ENCODE measurements around the gene LIME1. TPM values are rescaled to one million over a fixed set of nuclear protein-coding genes. Genes with fewer than 3 reads are reported as not detected.

The LIME1 gene
- total and polyA plus RNA-seq, 9 of the 15 experiments (the other 6 are each of a cell fraction or from before 2014, with no cell fraction given), result 0.11 to 17.1 (median 2.8) TPM; not detected in 2

DNA sequence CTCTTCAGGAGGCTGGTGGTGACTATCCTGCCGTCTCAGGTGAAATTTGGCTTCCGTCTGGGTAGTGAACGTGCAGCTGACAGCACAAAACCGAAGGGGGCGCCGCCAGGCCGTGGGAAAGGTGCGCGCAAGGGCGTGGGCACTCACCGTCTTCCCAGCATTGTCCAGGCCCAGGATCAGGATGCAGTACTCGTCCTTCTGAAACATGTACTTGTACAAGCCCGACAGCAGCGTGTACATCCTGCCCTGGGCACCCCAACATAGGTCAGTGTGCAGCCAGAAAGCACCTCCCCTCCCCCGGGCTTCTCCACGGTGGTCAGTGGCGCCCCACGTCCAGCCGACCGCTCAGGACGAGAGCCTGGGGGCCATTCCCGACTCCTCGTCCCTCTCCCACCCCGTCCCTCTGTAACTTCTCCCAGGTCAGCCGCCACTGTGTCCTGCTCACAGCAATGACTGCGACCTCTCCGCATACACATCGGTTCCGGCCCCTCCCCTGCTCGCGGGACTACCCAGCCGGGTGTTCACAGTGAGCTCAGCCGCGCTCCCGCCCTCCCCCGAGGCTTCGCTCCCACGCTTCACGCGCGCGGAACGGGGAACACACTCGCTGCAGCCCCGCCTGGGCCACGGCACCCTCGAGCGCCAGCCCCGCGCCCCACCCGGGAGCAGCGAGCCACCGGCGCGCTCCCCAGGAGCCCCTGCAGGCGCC lies 29.5 kb upstream of the LIME1 start (continued):
- TF ChIP-seq, protein P1, sequence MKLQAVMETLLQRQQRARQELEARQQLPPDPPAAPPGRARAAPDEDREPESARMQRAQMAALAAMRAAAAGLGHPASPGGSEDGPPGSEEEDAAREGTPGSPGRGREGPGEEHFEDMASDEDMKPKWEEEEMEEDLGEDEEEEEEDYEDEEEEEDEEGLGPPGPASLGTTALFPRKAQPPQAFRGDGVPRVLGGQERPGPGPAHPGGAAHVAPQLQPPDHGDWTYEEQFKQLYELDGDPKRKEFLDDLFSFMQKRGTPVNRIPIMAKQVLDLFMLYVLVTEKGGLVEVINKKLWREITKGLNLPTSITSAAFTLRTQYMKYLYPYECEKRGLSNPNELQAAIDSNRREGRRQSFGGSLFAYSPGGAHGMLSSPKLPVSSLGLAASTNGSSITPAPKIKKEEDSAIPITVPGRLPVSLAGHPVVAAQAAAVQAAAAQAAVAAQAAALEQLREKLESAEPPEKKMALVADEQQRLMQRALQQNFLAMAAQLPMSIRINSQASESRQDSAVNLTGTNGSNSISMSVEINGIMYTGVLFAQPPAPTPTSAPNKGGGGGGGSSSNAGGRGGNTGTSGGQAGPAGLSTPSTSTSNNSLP (IDR thresholded peaks at IDR 0.05; ENCODE audit: borderline replicate concordance, low read depth, low read length), result no peak
- TF ChIP-seq BACH1 (tag; IDR thresholded peaks at IDR 0.05) (no peak), ZNF232 (CRISPR knock-in tag; IDR thresholded peaks at IDR 0.05) (no peak), ZNF24 (IDR thresholded peaks at IDR 0.05) (no peak), POLR2A (conservative IDR thresholded peaks at IDR 0.05) (no peak), IFI16 (CRISPR knock-in tag; IDR thresholded peaks at IDR 0.05) (no peak), POLR2G (IDR thresholded peaks at IDR 0.05; ENCODE audit: low read depth, low read length) (no peak), MCM2 (IDR thresholded peaks at IDR 0.05; ENCODE audit: low read depth) (no peak), JUND (IDR thresholded peaks at IDR 0.05; ENCODE audit: borderline replicate concordance, low read depth, low read length) (peak; percentile 25; the same call in 1 of the 2 replicates), JUND (tag; IDR thresholded peaks at IDR 0.05; ENCODE audit: borderline replicate concordance, low read depth, low read length) (no peak; the same call in 2 of the 3 replicates), NFE2 (IDR thresholded peaks at IDR 0.05; ENCODE audit: low read depth) (no peak), TAF1 (IDR thresholded peaks at IDR 0.05; ENCODE audit: control insufficient read depth, extremely low read depth, insufficient read depth, low read length, severe bottlenecking) (peak; percentile 55), ARID1B (IDR thresholded peaks at IDR 0.05) (peak; percentile 40; the same call in 1 of the 2 replicates), GABPB1 (CRISPR knock-in tag; IDR thresholded peaks at IDR 0.05) (no peak), PHF21A (IDR thresholded peaks at IDR 0.05; ENCODE audit: borderline replicate concordance, low read depth) (no peak), ZNF507 (tag; conservative IDR thresholded peaks at IDR 0.05) (no peak), RAD51 (IDR thresholded peaks at IDR 0.05; ENCODE audit: borderline replicate concordance, low read depth) (no peak), NRF1 (conservative IDR thresholded peaks at IDR 0.05 in 1 of 2, IDR thresholded peaks at IDR 0.05 in 1 of 2) (no peak; a peak in 2 of 4 replicates), FOXA1 (IDR thresholded peaks at IDR 0.05; ENCODE audit: borderline replicate concordance) (no peak), GATAD2B (IDR thresholded peaks at IDR 0.05; ENCODE audit: borderline replicate concordance) (no peak), RBM15 (IDR thresholded peaks at IDR 0.05; ENCODE audit: insufficient read depth, low read length) (no peak), ZNF175 (CRISPR knock-in tag; IDR thresholded peaks at IDR 0.05; ENCODE audit: low read depth) (no peak)
- TF ChIP-seq, protein P2, sequence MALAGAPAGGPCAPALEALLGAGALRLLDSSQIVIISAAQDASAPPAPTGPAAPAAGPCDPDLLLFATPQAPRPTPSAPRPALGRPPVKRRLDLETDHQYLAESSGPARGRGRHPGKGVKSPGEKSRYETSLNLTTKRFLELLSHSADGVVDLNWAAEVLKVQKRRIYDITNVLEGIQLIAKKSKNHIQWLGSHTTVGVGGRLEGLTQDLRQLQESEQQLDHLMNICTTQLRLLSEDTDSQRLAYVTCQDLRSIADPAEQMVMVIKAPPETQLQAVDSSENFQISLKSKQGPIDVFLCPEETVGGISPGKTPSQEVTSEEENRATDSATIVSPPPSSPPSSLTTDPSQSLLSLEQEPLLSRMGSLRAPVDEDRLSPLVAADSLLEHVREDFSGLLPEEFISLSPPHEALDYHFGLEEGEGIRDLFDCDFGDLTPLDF (CRISPR knock-in tag; IDR thresholded peaks at IDR 0.05), result no peak
- TF ChIP-seq, protein P3, sequence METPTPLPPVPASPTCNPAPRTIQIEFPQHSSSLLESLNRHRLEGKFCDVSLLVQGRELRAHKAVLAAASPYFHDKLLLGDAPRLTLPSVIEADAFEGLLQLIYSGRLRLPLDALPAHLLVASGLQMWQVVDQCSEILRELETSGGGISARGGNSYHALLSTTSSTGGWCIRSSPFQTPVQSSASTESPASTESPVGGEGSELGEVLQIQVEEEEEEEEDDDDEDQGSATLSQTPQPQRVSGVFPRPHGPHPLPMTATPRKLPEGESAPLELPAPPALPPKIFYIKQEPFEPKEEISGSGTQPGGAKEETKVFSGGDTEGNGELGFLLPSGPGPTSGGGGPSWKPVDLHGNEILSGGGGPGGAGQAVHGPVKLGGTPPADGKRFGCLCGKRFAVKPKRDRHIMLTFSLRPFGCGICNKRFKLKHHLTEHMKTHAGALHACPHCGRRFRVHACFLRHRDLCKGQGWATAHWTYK (CRISPR knock-in tag; IDR thresholded peaks at IDR 0.05), result no peak; the same call in 1 of the 2 replicates
- TF ChIP-seq, protein P4, sequence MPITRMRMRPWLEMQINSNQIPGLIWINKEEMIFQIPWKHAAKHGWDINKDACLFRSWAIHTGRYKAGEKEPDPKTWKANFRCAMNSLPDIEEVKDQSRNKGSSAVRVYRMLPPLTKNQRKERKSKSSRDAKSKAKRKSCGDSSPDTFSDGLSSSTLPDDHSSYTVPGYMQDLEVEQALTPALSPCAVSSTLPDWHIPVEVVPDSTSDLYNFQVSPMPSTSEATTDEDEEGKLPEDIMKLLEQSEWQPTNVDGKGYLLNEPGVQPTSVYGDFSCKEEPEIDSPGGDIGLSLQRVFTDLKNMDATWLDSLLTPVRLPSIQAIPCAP (CRISPR knock-in tag; IDR thresholded peaks at IDR 0.05; ENCODE audit: borderline replicate concordance), result no peak
